ENCODE measurements around the gene LRRC49. TPM values are rescaled to one million over a fixed set of nuclear protein-coding genes. Genes with fewer than 3 reads are reported as not detected.

The LRRC49 gene
- total RNA-seq, 2 donors from 2014 or later = 23.4 to 35.3 TPM

GRCh38 chr15:71097890-71098289 lies 205.3 kb downstream of the LRRC49 start:
- Histone ChIP-seq H3K9me3 (no peaks in the 10 kb centered on the region), H3K27ac (no peak overlapping the region), H3K36me3 (no peaks in the 10 kb centered on the region), H3K27me3 (no peaks in the 10 kb centered on the region), H3K4me3 (no peak overlapping the region), H3K4me1 (no peaks in the 10 kb centered on the region)
- no peak for DNase-seq (ENCODE audit: low spot score)
- TF ChIP-seq, protein P1, sequence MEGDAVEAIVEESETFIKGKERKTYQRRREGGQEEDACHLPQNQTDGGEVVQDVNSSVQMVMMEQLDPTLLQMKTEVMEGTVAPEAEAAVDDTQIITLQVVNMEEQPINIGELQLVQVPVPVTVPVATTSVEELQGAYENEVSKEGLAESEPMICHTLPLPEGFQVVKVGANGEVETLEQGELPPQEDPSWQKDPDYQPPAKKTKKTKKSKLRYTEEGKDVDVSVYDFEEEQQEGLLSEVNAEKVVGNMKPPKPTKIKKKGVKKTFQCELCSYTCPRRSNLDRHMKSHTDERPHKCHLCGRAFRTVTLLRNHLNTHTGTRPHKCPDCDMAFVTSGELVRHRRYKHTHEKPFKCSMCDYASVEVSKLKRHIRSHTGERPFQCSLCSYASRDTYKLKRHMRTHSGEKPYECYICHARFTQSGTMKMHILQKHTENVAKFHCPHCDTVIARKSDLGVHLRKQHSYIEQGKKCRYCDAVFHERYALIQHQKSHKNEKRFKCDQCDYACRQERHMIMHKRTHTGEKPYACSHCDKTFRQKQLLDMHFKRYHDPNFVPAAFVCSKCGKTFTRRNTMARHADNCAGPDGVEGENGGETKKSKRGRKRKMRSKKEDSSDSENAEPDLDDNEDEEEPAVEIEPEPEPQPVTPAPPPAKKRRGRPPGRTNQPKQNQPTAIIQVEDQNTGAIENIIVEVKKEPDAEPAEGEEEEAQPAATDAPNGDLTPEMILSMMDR (IDR thresholded peaks at IDR 0.05) = no peak

DNA sequence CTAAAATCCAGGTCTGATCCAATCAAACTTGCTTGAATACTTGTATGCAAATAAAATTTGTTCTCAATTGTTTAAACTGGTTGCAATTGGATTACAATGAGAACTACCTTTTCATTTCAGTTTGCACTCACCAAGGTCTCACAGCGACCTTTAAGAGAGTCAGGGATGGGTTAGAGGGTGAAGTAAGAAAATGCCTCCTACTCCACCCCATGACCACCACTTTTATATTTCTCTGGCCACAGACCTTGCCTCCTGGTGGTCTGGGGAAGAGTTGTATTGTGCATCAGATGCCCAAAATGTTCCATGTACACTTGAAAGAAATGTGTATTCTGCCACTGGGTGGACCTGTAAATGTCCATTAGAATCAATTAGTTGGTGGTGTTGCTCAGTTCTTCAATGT lies 206.3 kb downstream of the LRRC49 start:
- TF ChIP-seq, protein P1 (IDR thresholded peaks at IDR 0.05) = no peak
- Histone ChIP-seq H3K36me3 (no peaks in the 10 kb centered on the region), H3K27ac (no peak overlapping the region), H3K4me1 (no peaks in the 10 kb centered on the region), H3K4me3 (no peak overlapping the region), H3K27me3 (no peaks in the 10 kb centered on the region), H3K9me3 (no peaks in the 10 kb centered on the region)
- no peak for DNase-seq (ENCODE audit: low spot score)

Other genes starting within 250 kb of the LRRC49 start
- gene UACA, start 129.3 kb upstream of the LRRC49 start, total RNA-seq = 10 to 100 TPM; 18.4 to 30.1 TPM
- 10 to 100 TPM; 20.2 to 57.8 TPM for gene LARP6, start 38.7 kb upstream of the LRRC49 start, total RNA-seq
- 1 to 10 TPM; 3.1 to 6.3 TPM for gene THAP10, start 393 bp upstream of the LRRC49 start, total RNA-seq
- gene THSD4, start 222.6 kb downstream of the LRRC49 start, total RNA-seq = 10 to 100 TPM; 41.2 to 85.3 TPM

Data from right atrium auricular region (tissue), 2 donors.